ENCODE results near the gene KIAA1614.

The KIAA1614 gene

GRCh38 chr1:180909462-180909976, 3.2 kb upstream of the KIAA1614 start:
- Histone ChIP-seq H3K9me3 (ENCODE audit: control insufficient read depth, low read depth, low read length) (no peaks in the 10 kb centered on the region), H3K9ac (ENCODE audit: low read length) (no peak overlapping the region), H3K36me3 (ENCODE audit: control insufficient read depth, low read depth, low read length) (no peaks in the 10 kb centered on the region), H3K27me3 (ENCODE audit: control insufficient read depth, insufficient read depth, low read length) (peaks cover 29% of the 10 kb centered on the region), H3K27ac (ENCODE audit: low read length) (no peak overlapping the region), H3K4me3 (ENCODE audit: low read length) (no peak overlapping the region), H3K4me1 (ENCODE audit: control insufficient read depth, low read depth, low read length) (no peaks in the 10 kb centered on the region)

DNA sequence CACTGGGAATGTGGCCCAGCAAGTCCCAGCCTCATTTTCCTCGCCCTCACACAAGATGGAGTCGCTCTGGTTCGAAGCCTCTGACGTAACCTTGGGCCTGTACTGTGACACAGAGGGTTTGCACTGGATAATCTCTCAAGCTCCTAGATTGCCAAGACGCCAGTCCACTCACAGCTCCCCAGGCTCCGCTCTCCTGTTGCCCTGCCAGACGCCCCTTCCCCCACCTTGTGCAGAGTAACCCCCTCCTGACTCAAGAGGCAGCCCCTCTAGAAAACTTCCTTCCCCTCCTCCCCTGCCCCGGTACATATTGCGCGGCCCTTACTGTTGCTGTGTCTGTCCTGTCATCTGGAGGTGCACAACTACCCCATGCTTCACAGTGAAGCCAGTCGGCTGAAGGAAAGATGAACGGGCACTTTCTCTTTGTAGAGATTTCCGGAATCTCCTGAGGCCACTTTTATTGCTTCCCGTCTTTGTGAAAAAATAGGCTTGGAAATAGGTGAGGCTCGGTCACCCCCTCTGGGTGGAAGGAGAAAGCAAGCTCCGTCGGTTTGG, 981 bp upstream of the KIAA1614 start:
- no peaks in the 10 kb centered on the region for H3K4me1 ChIP-seq (ENCODE audit: control insufficient read depth, low read depth, low read length)
- peak overlapping the region; percentile 68 for H3K4me3 ChIP-seq (ENCODE audit: low read length)
- H3K27ac ChIP-seq (ENCODE audit: low read length) = no peak overlapping the region
- no peaks in the 10 kb centered on the region for H3K9me3 ChIP-seq (ENCODE audit: control insufficient read depth, low read depth, low read length)
- H3K36me3 ChIP-seq (ENCODE audit: control insufficient read depth, low read depth, low read length) = no peaks in the 10 kb centered on the region
- H3K27me3 ChIP-seq (ENCODE audit: control insufficient read depth, insufficient read depth, low read length) = peaks cover 29% of the 10 kb centered on the region
- peak overlapping the region; percentile 67 for H3K9ac ChIP-seq (ENCODE audit: low read length)

GRCh38 chr1:180912211-180912800, 391 bp upstream of the KIAA1614 start:
- Histone ChIP-seq H3K9me3 (ENCODE audit: control insufficient read depth, low read depth, low read length) (no peaks in the 10 kb centered on the region), H3K27ac (ENCODE audit: low read length) (no peak overlapping the region), H3K4me1 (ENCODE audit: control insufficient read depth, low read depth, low read length) (no peaks in the 10 kb centered on the region), H3K27me3 (ENCODE audit: control insufficient read depth, insufficient read depth, low read length) (peaks cover 29% of the 10 kb centered on the region), H3K4me3 (ENCODE audit: low read length) (peak overlapping the region; percentile 68), H3K36me3 (ENCODE audit: control insufficient read depth, low read depth, low read length) (no peaks in the 10 kb centered on the region), H3K9ac (ENCODE audit: low read length) (peak overlapping the region; percentile 67)

DNA sequence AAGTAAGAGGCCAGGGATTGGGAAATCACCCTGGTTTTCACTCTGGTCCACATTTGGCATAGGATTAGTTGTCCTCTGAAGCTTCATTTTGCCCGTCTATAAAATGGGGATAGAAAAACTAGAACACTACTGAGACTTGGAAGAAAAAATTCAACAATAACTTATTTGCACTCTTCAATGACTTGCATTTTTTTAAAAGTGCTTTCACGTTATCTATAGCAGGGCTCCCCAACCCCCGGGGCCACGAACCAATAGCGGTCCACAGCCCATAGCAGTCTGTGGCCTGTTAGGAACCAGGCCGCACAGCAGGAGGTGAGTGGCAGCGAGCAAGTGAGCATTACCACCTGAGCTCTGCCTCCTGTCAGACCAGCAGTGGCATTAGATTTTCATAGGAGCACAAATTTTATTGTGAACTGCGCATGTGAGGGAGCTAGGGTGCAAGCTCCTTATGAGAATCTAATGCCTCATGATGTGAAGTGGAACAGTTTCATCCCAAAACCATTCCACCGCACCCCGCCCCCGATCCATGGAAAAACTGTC, 2.8 kb downstream of the KIAA1614 start:
- no peaks in the 10 kb centered on the region for H3K9me3 ChIP-seq (ENCODE audit: control insufficient read depth, low read depth, low read length)
- H3K4me1 ChIP-seq (ENCODE audit: control insufficient read depth, low read depth, low read length) = no peaks in the 10 kb centered on the region
- peaks cover 29% of the 10 kb centered on the region for H3K27me3 ChIP-seq (ENCODE audit: control insufficient read depth, insufficient read depth, low read length)

DNA sequence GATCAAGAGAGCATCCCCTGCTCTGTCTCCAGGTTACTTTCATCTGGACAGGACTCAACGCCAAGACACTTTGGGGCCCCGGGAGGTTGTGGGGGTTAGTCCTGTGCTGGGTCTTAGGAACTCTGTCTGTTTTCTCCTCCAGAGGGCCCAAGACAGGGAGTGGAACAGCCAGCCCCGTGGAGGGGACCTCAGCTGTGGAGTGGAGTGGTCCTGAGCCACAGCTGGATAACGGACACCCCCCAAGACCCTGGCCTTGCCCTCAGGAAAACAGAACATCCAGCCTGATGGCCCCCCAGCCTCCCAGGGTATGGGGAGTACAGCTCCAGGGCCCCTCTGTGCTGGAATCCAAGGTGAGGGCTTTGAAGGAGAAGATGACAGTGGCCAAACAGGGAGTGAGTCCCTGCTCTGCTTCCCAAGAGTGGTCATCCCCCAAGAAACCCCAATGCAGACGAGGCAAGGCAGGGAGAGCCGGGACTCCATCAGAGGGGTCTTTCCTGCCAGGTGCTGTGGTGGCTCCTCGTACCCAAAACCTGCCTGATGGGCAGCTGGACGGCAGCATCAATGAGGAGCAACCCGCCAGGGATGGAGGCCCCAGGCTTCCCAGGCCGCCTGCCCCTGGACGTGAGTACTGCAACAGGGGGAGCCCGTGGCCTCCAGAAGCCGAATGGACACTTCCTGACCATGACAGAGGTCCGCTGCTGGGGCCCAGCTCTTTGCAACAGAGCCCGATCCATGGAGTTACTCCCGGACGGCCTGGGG, 3.5 kb downstream of the KIAA1614 start:
- H3K36me3 ChIP-seq (ENCODE audit: control insufficient read depth, low read depth, low read length) = no peaks in the 10 kb centered on the region
- no peak overlapping the region for H3K27ac ChIP-seq (ENCODE audit: low read length)
- H3K4me3 ChIP-seq (ENCODE audit: low read length) = no peak overlapping the region
- H3K9me3 ChIP-seq (ENCODE audit: control insufficient read depth, low read depth, low read length) = no peaks in the 10 kb centered on the region
- H3K27me3 ChIP-seq (ENCODE audit: control insufficient read depth, insufficient read depth, low read length) = peaks cover 25% of the 10 kb centered on the region
- H3K9ac ChIP-seq (ENCODE audit: low read length) = no peak overlapping the region
- no peaks in the 10 kb centered on the region for H3K4me1 ChIP-seq (ENCODE audit: control insufficient read depth, low read depth, low read length)

More for the DNA sequence above, 2.8 kb downstream of the KIAA1614 start:
- H3K4me3 ChIP-seq (ENCODE audit: low read length) = no peak overlapping the region
- H3K27ac ChIP-seq (ENCODE audit: low read length) = no peak overlapping the region
- no peak overlapping the region for H3K9ac ChIP-seq (ENCODE audit: low read length)
- H3K36me3 ChIP-seq (ENCODE audit: control insufficient read depth, low read depth, low read length) = no peaks in the 10 kb centered on the region

- Histone ChIP-seq H3K9me3 (ENCODE audit: control insufficient read depth, low read depth, low read length) (no peaks in the 10 kb centered on the region), H3K4me3 (ENCODE audit: low read length) (no peak overlapping the region), H3K27ac (ENCODE audit: low read length) (no peak overlapping the region), H3K9ac (ENCODE audit: low read length) (no peak overlapping the region), H3K27me3 (ENCODE audit: control insufficient read depth, insufficient read depth, low read length) (peaks cover 19% of the 10 kb centered on the region), H3K4me1 (ENCODE audit: control insufficient read depth, low read depth, low read length) (peaks cover under 1% of the 10 kb centered on the region), H3K36me3 (ENCODE audit: control insufficient read depth, low read depth, low read length) (no peaks in the 10 kb centered on the region)
Measured at GRCh38 chr1:180916771-180917170, 4.1 kb downstream of the KIAA1614 start.

GRCh38 chr1:180917306-180918065, 4.8 kb downstream of the KIAA1614 start:
- H3K4me3 ChIP-seq (ENCODE audit: low read length) = no peak overlapping the region
- H3K4me1 ChIP-seq (ENCODE audit: control insufficient read depth, low read depth, low read length) = peaks cover 8% of the 10 kb centered on the region
- no peak overlapping the region for H3K9ac ChIP-seq (ENCODE audit: low read length)
- no peaks in the 10 kb centered on the region for H3K36me3 ChIP-seq (ENCODE audit: control insufficient read depth, low read depth, low read length)
- no peak overlapping the region for H3K27ac ChIP-seq (ENCODE audit: low read length)
- H3K9me3 ChIP-seq (ENCODE audit: control insufficient read depth, low read depth, low read length) = no peaks in the 10 kb centered on the region
- H3K27me3 ChIP-seq (ENCODE audit: control insufficient read depth, insufficient read depth, low read length) = peaks cover 12% of the 10 kb centered on the region

- Histone ChIP-seq H3K9ac (ENCODE audit: low read length) (no peak overlapping the region), H3K27me3 (ENCODE audit: control insufficient read depth, insufficient read depth, low read length) (peaks cover 8% of the 10 kb centered on the region), H3K36me3 (ENCODE audit: control insufficient read depth, low read depth, low read length) (no peaks in the 10 kb centered on the region), H3K9me3 (ENCODE audit: control insufficient read depth, low read depth, low read length) (no peaks in the 10 kb centered on the region), H3K4me1 (ENCODE audit: control insufficient read depth, low read depth, low read length) (peaks cover 16% of the 10 kb centered on the region), H3K4me3 (ENCODE audit: low read length) (no peak overlapping the region), H3K27ac (ENCODE audit: low read length) (no peak overlapping the region)
Measured at GRCh38 chr1:180918519-180918918, 5.8 kb downstream of the KIAA1614 start.

DNA sequence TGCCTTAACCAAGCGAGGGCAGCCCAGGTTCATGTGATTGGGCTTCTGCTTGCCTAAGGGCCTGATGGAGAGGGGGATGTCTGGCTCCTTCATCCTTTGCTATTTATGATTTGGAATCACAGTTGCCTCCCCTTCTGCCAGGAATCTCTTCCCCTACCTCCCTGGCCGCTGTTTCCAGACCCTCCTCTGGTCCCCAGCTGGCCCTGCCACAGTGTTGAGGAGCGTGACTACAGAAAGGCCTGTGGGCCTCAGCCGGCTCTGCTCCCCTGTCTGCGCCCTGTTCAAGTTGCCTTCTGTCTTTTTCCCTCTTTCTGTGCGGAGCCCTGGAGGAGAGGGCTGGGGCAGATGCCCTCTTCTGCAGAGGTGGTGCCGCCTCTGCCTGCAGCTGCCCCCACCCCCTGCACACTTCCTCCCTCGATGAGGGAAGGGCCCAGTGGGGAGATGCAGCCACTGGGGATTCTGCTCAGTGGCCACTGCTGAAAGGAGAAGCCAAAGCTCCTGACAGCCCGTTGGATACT, 6.5 kb downstream of the KIAA1614 start:
- H3K9ac ChIP-seq (ENCODE audit: low read length) = no peak overlapping the region

DNA sequence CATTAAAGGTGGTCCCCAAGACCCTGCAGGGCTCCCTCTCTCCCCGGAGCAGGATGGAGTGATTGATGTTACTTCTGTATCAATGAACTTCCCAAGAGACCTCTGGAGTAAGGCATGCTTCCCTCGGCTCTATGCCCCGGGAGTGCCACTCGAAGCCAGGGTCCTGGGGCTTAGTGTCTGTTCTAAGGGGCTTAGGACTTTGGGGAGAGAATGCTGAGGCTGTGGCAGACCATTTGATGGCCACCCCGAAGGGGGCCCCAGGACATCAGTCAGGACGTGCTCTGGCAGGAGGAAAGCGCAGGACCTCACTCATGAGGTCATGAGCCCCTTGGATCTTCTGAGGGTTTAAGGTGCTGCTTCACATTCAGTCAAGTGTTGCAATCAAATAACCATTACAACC, 7.5 kb downstream of the KIAA1614 start:
- no peaks in the 10 kb centered on the region for H3K36me3 ChIP-seq (ENCODE audit: control insufficient read depth, low read depth, low read length)
- no peak overlapping the region for H3K4me3 ChIP-seq (ENCODE audit: low read length)
- no peak overlapping the region for H3K27ac ChIP-seq (ENCODE audit: low read length)
- no peaks in the 10 kb centered on the region for H3K27me3 ChIP-seq (ENCODE audit: control insufficient read depth, insufficient read depth, low read length)
- no peak overlapping the region for H3K9ac ChIP-seq (ENCODE audit: low read length)
- H3K9me3 ChIP-seq (ENCODE audit: control insufficient read depth, low read depth, low read length) = no peaks in the 10 kb centered on the region
- H3K4me1 ChIP-seq (ENCODE audit: control insufficient read depth, low read depth, low read length) = peaks cover 31% of the 10 kb centered on the region

More for the DNA sequence above, 6.5 kb downstream of the KIAA1614 start:
- H3K4me3 ChIP-seq (ENCODE audit: low read length) = no peak overlapping the region
- peaks cover 24% of the 10 kb centered on the region for H3K4me1 ChIP-seq (ENCODE audit: control insufficient read depth, low read depth, low read length)
- peaks cover under 1% of the 10 kb centered on the region for H3K27me3 ChIP-seq (ENCODE audit: control insufficient read depth, insufficient read depth, low read length)
- no peaks in the 10 kb centered on the region for H3K9me3 ChIP-seq (ENCODE audit: control insufficient read depth, low read depth, low read length)
- H3K36me3 ChIP-seq (ENCODE audit: control insufficient read depth, low read depth, low read length) = no peaks in the 10 kb centered on the region
- H3K27ac ChIP-seq (ENCODE audit: low read length) = no peak overlapping the region

DNA sequence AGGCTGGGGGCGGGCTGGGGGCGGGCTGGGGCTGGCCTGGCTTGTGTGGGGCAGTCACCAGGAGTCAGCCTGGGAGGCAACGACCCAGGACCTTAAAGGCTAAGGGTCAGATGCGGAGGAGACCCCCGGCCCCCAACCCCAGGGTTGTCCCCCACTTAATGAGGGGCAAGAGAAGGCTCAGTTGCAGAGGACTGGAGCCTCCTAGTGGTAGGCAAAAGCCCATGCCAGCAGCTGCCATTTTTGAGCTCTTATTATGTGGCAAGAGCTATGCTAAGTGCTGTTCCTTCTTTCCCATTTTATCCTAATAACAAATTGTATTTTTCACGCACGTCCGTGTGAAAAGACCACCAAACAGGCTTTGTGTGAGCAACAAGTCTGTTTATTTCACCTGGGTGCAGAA, 8.0 kb downstream of the KIAA1614 start:
- Histone ChIP-seq H3K27ac (ENCODE audit: low read length) (no peak overlapping the region), H3K9ac (ENCODE audit: low read length) (no peak overlapping the region), H3K4me1 (ENCODE audit: control insufficient read depth, low read depth, low read length) (peaks cover 36% of the 10 kb centered on the region), H3K36me3 (ENCODE audit: control insufficient read depth, low read depth, low read length) (no peaks in the 10 kb centered on the region), H3K27me3 (ENCODE audit: control insufficient read depth, insufficient read depth, low read length) (no peaks in the 10 kb centered on the region), H3K9me3 (ENCODE audit: control insufficient read depth, low read depth, low read length) (no peaks in the 10 kb centered on the region), H3K4me3 (ENCODE audit: low read length) (no peak overlapping the region)

All from iPS-18a (cell line).